ENCODE data around the gene PTCD2.
"Not testable (repeated sequence)": the region's sequence is repeated elsewhere in the genome, so short reads cannot be mapped to it uniquely, and the experiment has no call there.

The PTCD2 gene

GRCh38 chr5:72319976-72320752 is at the start of gene PTCD2, which contains the start of gene MRPS27:
Gene PTCD2, plus strand, starts transcription at chr5:72320373. Its CDS starts 10 bp downstream, at chr5:72320383.
Gene MRPS27, minus strand, starts transcription at chr5:72320240. Its CDS starts 19 bp downstream, at chr5:72320221.
- DNase-seq, result peak; percentile 98

GRCh38 chr5:72271702-72272101 is 48.5 kb upstream of the PTCD2 start:
- no peak for DNase-seq

DNA sequence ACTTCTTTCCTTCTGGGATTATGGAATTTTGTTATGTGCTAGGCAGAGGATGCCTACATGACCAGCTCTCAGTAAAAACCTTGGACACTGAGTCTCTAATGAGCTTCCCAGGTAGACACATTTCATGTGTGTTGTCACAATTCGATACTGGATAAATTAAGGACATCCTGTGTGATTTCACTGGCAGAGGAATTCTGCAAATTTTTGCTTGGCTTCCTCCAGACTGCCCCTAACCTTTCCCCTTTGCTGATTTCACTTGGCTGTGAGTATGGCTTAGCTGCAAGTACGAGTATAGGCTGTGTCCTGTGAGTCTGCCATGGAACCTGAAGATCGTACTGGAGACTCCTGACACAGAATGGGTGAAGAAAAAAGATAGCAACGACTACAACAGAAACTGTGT is 47.8 kb upstream of the PTCD2 start:
- DNase-seq, result no peak

DNA sequence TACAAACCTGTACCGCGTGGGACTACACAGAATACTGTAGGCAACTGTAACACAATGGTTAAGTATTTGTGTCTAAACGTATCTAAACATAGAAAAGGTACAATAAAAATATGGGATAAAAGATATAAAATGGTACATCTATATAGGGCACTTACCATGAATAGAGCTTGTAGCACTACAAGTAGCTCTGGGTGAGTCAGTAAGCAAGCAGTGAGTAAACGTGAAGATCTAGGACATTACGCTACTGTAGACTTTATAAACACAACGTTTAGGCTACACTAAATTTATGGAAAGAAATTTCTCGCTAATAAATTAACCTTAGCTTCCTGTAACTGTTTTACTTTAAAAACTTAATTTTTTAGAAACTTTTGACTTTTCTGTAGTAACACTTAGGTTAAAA is 46.6 kb upstream of the PTCD2 start:
- no peak for DNase-seq

GRCh38 chr5:72276219-72276752 is 43.9 kb upstream of the PTCD2 start:
- no peak for DNase-seq

GRCh38 chr5:72280581-72281069 is 39.5 kb upstream of the PTCD2 start:
- no peak for DNase-seq

GRCh38 chr5:72281430-72281763 is 38.8 kb upstream of the PTCD2 start:
- DNase-seq, result no peak

- DNase-seq, result no peak
These were observed 38.2 kb upstream of the PTCD2 start for GRCh38 chr5:72281764-72282499.

GRCh38 chr5:72282878-72283277 is 37.3 kb upstream of the PTCD2 start:
- DNase-seq, result no peak

GRCh38 chr5:72283358-72283757 is 36.8 kb upstream of the PTCD2 start:
- no peak for DNase-seq

DNA sequence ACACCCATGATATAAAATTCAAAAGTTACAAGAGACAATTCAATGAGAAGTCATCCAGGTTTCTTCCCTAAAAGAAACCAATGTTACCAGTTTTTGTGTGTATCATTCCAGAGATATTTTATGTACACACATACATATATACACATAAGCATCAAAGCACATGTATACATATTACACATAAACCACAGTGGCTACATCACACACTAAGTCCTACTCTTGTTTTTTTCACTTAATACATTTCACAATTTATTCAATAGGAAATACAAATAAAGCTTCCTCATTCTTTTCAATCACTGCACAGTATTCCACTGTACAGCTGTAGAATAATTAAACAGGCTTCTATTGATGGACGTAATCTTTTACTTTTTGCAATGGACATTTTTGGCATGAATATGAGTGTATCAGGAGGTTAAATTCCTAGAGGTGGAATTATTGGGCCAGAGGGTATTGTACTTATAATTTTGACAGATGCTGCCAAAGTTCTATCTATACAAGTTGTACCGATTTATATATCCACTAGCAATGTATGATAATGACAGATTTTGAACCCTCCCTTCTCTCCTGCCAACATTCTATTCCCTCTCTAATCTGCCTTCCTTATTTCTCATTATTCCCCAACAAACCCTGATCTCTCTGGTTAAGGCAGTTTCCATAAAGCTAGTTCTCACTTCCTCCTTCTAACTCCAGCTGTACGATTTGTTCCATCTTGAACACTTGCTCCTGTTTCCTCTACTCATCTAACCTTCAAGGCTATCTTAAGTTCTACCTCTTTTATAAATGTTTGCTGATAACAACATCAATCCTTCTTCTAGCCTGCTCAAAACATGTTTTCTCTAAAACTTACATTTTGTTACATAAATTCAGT is 35.4 kb upstream of the PTCD2 start:
- DNase-seq, result no peak

DNA sequence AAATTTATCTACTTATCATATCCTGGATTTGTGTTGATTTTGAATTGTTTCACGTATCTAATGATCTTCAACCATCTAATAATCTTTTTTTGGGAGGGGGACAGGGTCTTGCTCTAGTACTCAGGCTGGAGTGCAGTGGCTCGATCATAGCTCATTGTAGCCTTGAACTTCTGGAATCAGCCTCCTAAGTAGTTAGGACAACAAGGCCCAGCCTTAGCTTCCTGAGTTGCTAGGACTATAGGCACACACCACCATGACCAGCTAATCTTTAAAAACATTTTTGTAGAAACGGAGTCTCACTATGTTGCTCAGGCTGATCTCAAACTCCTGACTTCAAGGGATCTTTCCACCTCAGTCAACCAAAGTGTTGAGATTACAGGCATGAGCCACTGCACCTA is 34.8 kb upstream of the PTCD2 start:
- DNase-seq, result no peak

DNA sequence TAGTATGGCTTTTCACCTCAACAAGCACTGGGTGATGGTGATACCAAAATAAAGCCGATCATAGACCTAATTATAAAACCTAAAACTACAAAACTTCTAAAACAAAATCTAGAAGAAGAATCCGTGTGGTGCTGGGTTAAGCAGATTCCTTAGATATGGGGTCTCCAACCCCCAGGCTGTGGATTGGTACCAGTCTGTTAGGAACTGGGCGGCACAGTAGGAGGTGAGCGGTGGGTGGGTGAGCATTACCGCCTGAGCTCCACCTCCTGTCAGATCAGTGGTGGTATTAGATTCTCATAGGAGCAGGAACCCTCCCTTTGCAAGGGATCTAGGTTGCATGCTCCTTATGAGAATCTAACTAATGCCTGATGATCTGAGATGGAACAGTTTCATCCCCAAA is 33.4 kb upstream of the PTCD2 start:
- no peak for DNase-seq

DNA sequence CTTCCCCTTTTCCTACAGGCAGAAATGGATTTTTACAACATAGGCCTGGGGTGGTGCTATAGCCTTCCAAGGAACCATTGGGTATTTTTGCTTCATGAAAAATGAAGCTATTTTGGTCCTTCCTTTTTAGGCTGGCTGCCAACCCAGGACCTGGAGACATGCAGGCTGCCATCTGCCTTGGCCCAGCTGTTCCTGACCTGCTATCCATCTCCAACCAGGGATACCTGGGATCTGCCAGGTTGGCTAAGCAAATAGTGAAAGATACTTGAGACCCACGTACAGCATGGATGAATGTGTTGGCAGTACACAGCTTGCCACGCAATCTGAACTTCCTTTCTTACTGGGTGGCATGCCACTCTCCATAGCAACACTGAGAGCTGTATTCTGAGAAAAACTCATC is 31.2 kb upstream of the PTCD2 start:
- DNase-seq, result no peak

- no peak for DNase-seq
These were observed 29.6 kb upstream of the PTCD2 start for GRCh38 chr5:72290356-72291133.

DNA sequence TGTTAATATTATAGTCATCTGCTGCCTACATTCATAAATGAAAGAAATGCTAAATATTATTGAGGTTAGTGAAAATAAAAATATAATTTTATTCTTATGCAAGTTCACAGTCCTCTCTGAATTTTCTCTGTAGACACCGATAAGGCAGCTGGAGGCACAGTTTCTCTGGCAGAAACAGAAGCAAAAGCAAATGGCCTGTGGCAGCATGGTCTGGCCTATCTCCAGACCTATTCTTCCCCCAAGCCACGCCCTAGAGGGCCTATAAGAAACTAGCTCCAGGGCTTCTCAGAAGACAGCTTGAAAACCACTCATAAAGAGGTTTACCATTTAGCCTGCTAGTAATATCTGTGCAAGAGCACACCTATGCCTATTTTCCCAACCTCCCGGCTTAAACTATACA is 28.6 kb upstream of the PTCD2 start:
- DNase-seq, result no peak

GRCh38 chr5:72292411-72292810 is 27.8 kb upstream of the PTCD2 start:
- DNase-seq, result no peak

DNA sequence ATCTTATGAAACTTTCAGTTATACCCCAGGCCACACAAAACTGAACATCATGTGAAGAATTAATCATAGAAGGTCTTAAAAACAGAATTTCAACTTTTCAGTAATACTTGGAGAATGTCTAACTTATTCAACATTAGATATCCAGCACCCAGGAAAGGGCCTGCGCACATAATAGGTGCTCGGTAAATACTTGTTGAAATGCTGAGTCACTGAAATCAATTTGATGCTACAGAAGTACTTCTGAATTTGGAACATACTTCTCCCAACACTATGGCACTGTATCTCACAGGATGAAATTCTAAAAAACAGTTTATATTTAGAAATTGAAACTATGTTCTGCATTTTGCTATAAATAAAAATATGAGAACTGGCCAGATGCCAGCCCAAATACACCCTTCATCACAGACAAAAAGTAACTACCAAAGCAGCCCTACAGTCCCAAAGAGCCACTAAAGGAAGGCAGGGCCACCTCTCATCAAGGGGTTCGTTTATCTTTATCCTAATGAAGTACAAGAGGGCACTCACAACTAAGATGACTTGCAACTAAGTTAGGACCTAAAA is 26.6 kb upstream of the PTCD2 start:
- no peak for DNase-seq

DNA sequence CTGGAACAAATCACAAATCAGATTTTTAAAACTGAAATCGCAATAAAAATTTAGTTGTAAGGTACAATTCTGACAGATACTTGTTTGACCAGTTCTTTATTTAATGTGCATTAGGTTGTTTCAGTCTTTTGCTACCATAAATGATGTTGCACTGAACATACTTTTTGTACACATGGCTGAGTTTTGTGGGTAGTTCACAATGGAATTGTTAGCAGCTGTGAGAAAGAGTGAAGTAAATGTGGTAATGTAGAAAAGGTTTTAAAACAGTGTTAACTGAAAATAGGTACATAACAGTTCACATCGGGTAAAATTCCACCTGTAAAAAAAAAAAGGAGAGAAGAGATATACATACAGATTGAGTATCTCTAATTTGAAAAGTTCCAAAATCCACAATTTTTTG is 25.7 kb upstream of the PTCD2 start:
- no peak for DNase-seq

DNA sequence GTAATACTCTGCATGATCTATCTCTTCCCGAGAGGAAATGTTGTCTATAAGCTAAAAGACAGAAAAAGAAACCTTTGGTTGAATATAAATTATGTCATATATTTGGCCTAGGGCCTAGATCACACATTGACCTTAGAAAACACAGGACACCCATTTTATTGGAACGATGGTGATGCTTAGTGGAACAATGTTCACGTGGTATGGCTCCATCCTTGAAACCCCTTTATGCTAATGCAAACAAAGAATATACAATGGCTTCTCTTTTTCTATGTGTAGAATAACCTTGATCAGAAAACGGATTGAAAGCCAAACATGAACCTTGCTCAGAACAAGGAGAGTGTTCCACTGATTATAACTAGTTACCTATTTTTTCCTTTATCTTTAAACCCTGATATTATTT is 24.6 kb upstream of the PTCD2 start:
- DNase-seq, result no peak

GRCh38 chr5:72296256-72296655 is 23.9 kb upstream of the PTCD2 start:
- no peak for DNase-seq

DNA sequence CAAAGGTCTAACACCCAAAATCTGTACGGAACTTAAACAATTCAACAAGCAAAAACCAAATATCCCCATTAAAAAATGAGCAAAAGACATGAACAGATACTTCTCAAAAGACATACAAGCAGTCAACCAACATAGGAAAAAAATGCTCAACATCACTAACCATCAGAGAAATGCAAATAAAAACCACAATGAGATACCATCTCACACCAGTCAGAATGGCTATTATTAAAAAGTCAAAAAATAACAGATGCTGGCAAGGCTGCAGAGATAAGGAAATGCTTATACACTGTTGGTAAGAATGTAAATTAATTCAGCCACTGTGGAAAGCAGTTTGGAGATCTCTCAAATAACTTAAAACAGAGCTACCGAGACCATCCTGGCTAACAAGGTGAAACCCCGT is 22.0 kb upstream of the PTCD2 start:
- DNase-seq, result not testable (repeated sequence)

Data from CD4-positive, alpha-beta T cell treated with Interleukin-4 for 4 hours (primary cell).